Measurements from ENCODE around the gene RAB7A. TPM values are rescaled to one million over a fixed set of nuclear protein-coding genes. Genes with fewer than 3 reads are reported as not detected.

Gene RAB7A
- total RNA-seq, 1 experiment from 2014 or later: 155 TPM

- Histone ChIP-seq H2BK120ac (ENCODE audit: low read depth, low read length, poor library complexity, severe bottlenecking) (no peak overlapping the region), H3K9ac (ENCODE audit: extremely low read depth, insufficient read length, low read length) (no peak overlapping the region), H2AK5ac (ENCODE audit: insufficient read length, low read length) (no peak overlapping the region), H3K56ac (ENCODE audit: insufficient read length, low read depth, low read length) (no peak overlapping the region), H3T11ph (ENCODE audit: low read length) (no peak overlapping the region), H4K91ac (ENCODE audit: insufficient read length, low read depth, low read length) (no peak overlapping the region), H3K23ac (ENCODE audit: insufficient read length, low read depth, low read length) (no peak overlapping the region), H2BK15ac (ENCODE audit: low read depth, low read length) (no peak overlapping the region), H3K4ac (ENCODE audit: low read depth, low read length) (no peak overlapping the region), H3K27me3 (ENCODE audit: insufficient read depth, low read length) (no peaks in the 10 kb centered on the region), H3K14ac (ENCODE audit: insufficient read depth, low read length) (no peak overlapping the region), H2BK12ac (ENCODE audit: insufficient read length, low read depth, low read length) (no peak overlapping the region), H3K23me2 (ENCODE audit: insufficient read length, low read depth, low read length, poor library complexity, severe bottlenecking) (no peaks in the 10 kb centered on the region), H2AFZ (ENCODE audit: low read length) (no peak overlapping the region), H4K5ac (ENCODE audit: insufficient read length, low read depth, low read length) (no peak overlapping the region), H2BK20ac (ENCODE audit: low read depth, low read length, poor library complexity, severe bottlenecking) (no peak overlapping the region), H4K8ac (replicated peaks; ENCODE audit: insufficient read length, low read depth, low read length) (no peak overlapping the region), H3K27ac (ENCODE audit: insufficient read length, low read depth, low read length) (no peak overlapping the region), H3K79me2 (ENCODE audit: insufficient read depth, low read length) (peaks cover 71% of the 10 kb centered on the region; the same call in 1 of the 2 replicates), H3K18ac (ENCODE audit: insufficient read length, low read depth, low read length) (no peak overlapping the region), H3K4me2 (ENCODE audit: insufficient read depth, insufficient read length, low read length) (no peak overlapping the region), H3K4me1 (ENCODE audit: insufficient read depth, low read length) (no peaks in the 10 kb centered on the region), H4K20me1 (ENCODE audit: control insufficient read depth, insufficient read depth, insufficient read length) (no peaks in the 10 kb centered on the region), H2BK5ac (ENCODE audit: insufficient read length, low read length) (no peak overlapping the region), H3K9me3 (ENCODE audit: control insufficient read depth, low read depth, low read length) (no peaks in the 10 kb centered on the region), H3K79me1 (ENCODE audit: insufficient read depth, low read depth, low read length, poor library complexity, severe bottlenecking) (peaks cover 6% of the 10 kb centered on the region)
- peaks cover 8 to 20% (median 14%) of the 10 kb centered on the region in 3 experiments for H3K36me3 Mint-ChIP-seq (ENCODE audit: insufficient read depth in 1 of 3, low read depth in 3 of 3)
- peaks cover 34 to 36% of the 10 kb centered on the region in 2 experiments for H3K4me1 Mint-ChIP-seq
- TF ChIP-seq CTCF (conservative IDR thresholded peaks at IDR 0.05): no peak
- H3K27ac Mint-ChIP-seq: peak overlapping the region in 1 of 3 experiments; percentile 80; a peak in 2 of 7 replicates
- DNase-seq: no peak
- H3K9me3 Mint-ChIP-seq: no peaks in the 10 kb centered on the region; a peak in 1 of 5 replicates
- H3K4me3 Mint-ChIP-seq: no peak overlapping the region
- no peaks in the 10 kb centered on the region; the same call in 1 of the 2 replicates for H3K27me3 Mint-ChIP-seq (ENCODE audit: low read depth)
- no CpG with 5 or more reads among the region's 3 CpGs for WGBS (ENCODE audit: extremely low coverage, insufficient read length, low lambda C conversion rate)
Observed at GRCh38 chr3:128734523-128735189, 8.7 kb downstream of the RAB7A start.

Measured in H9 (cell line).